GM19372 (cell line): ENCODE data around the gene BAMBI.

Experiments
- ATAC-seq: cut with Tn5 transposase; IDR thresholded peaks from one replicate; pipeline ENCODE4 v1.9.1; 2021; ENCODE audit warnings: mild to moderate bottlenecking, low read depth, moderate library complexity; ENCODE audit not compliant: unreplicated experiment

Gene BAMBI

DNA sequence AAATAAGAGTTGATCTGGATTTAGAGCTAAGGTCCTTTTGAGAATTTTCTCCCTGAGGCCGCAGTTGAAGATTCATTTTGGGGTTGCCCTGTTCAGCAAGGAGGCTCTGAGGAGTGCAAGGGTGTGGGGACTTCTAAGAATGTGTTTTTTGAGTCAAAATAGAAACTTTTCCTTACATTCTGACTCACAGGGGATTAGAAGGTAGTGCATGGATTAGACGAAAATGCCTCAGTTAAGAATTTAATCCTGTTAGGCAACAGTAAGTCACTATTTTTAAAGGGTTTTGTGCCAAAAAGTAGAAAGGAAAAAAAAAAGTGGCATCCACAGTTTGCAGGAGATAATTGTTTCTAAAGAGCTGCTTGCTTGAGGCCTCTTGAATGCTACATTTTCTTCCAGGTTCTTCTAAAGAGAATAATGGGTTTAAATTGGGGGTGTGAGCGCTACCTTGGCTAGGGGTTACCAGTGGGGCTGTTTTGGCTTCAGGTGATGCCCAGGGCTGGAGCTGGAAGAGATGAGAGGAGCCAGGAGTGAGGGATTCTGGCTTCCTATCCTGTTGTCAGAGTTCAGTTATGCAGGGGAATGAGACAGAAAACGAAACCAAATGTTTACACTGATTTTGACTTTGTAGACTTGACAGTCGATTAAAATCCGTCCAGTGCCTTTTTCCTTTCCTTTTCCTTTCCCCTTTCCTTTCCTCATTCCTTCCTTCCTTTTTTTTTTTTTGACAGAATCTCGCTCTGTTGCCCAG is 52.9 kb downstream of the BAMBI start:
- ATAC-seq, result no peak

DNA sequence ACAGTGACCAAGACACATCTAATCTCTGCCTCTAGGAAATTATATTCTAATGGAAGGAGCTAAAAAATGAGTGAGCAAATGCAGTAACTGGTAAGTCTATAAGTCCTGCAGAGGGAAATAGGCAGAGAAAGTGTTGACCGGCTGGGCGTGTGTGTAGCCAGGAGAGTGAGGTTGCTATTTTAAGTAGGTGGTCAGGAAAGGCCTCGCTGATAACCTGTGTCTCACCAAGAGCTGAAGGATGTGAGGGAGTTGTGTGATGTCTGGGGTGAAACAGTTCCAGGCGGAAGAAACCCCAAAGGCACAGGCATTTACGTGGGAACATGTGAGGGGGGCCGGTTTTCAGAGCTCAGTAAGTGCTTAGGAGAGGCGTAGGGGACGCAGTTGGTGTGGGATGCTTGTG is 54.8 kb downstream of the BAMBI start:
- no peak for ATAC-seq
